Measurements from ENCODE around the gene GRHL3. TPM values are rescaled to one million over a fixed set of nuclear protein-coding genes. Genes with fewer than 3 reads are reported as not detected.

Gene GRHL3
- total and polyA plus RNA-seq, 12 donors, result 0.03 TPM; not detected in 11

DNA sequence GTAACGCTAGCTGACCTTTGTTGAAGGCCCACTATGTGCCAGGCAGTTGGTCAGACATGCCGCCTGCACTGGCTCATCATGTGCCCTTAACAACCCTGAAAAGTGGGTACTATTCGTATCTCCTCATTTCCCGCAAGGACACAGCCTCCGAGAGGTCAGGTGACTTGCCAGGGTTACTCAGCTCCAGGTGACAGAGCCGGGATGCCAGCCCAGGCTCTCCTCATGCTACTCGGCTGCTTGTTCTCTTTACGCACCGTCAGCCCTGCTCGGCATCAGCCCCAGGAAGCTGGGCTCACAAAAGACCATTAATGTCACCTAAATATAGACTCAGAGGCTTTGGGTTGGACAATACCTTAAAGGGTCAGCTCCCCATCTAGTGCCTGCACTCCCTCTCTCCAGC is 29.0 kb downstream of the GRHL3 start:
- Histone ChIP-seq H3K4me3 (no peak overlapping the region), H3K27me3 (peaks cover 0 to 3% (median 0%) of the 10 kb centered on the region in 7 donors), H3K4me1 (no peaks in the 10 kb centered on the region), H3K36me3 (no peaks in the 10 kb centered on the region), H3K27ac (no peak overlapping the region), H3K9me3 (no peaks in the 10 kb centered on the region)
- ATAC-seq, result peak in 1 of 8 donors; percentile 60
- 84 to 91% methylated on average over 10 of the region's 10 CpGs for WGBS, 2 donors
- DNase-seq, result no peak
- intact Hi-C loops (cut with DNase I), result no loop called here
- no peak for TF ChIP-seq CTCF (IDR thresholded peaks at IDR 0.05)

DNA sequence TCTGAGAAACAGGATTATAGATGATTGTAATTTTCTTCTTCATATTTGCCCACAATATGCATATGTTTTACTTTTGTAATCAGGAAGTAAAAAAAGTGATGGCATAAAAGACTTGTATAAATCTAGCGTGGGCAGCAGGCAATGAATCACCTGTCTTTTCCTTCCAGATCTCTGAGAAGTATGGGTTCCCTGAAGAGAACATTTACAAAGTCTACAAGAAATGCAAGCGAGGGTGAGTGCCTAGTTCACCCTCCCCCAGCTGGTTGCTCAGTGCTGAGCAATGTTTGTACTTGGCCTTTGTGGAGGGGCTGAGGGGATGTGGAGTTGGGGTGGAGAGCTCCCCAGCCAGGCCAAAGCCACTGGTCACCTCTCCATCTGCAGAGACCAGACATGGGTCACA is 30.7 kb downstream of the GRHL3 start:
- intact Hi-C loops (cut with DNase I), result no loop called here
- Histone ChIP-seq H3K36me3 (no peaks in the 10 kb centered on the region), H3K9me3 (no peaks in the 10 kb centered on the region), H3K4me1 (no peaks in the 10 kb centered on the region), H3K27ac (no peak overlapping the region), H3K27me3 (no peaks in the 10 kb centered on the region), H3K4me3 (no peak overlapping the region)
- DNase-seq (no peak), ATAC-seq (no peak)
- no peak for TF ChIP-seq CTCF (IDR thresholded peaks at IDR 0.05)
- 94 to 95% methylated on average over 2 of the region's 2 CpGs for WGBS, 2 donors

DNA sequence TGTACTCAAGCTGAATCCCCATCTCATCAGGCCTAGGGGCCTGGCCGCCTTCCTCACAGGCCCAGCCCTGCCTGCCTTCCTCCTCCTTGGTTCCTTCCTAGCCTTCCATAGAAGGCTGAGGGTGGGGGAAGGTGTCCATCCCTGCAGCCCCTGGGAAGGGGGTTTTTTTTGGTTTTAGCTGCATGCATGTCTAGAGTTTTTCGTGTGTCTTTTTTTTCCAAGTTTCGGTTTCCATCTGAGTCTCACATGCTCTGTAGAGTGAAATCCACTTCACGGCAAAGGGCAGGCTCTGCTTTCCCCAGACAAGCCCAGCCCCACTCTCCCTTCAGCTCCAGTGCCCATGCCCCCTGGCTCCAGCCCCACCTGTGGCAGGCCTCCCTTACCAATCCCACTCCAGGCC is 32.1 kb downstream of the GRHL3 start:
- no peak for ATAC-seq
- Histone ChIP-seq H3K9me3 (no peaks in the 10 kb centered on the region), H3K27me3 (no peaks in the 10 kb centered on the region), H3K4me1 (no peaks in the 10 kb centered on the region), H3K4me3 (no peak overlapping the region), H3K27ac (no peak overlapping the region), H3K36me3 (no peaks in the 10 kb centered on the region)
- WGBS, 2 donors, result 92 to 94% methylated on average over 4 of the region's 4 CpGs
- no peak for TF ChIP-seq CTCF (IDR thresholded peaks at IDR 0.05)
- no peak for DNase-seq
- intact Hi-C loops (cut with DNase I), result no loop called here

DNA sequence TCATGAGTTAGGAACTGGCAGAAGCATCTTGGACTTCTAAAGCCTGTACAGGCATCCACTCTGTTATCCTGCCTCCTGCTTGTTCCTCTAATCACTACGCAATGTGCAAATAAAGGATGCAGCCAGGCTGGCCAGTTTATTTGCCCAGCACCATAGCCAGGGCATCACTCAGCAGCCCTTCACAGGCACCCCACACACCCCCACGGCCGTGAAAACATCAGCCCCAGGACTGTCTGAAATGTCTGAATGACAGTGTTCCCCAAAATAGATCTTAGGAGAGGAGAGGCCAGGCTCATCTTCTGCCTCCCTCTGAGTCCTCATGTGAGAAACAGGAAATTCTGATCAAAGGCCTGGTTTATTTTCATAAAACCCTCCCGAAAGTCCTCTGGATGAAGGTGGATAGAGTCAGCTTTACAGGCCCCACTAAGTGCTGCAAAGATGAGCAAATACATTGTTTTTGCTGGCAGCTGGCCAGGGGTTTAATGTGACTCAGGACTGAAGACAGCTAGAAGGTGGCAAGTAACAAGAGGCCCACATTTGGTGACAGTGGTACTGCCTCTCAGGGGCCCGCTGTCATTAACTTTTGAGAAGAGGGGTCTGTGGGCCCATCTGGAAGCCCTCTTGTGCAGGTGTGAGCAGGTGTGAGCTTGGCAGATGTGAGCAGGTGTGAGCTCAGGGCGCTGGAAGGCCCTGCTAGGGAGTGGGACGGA is 32.9 kb downstream of the GRHL3 start:
- Histone ChIP-seq H3K4me1 (no peaks in the 10 kb centered on the region), H3K36me3 (no peaks in the 10 kb centered on the region), H3K27me3 (no peaks in the 10 kb centered on the region), H3K27ac (no peak overlapping the region), H3K4me3 (no peak overlapping the region), H3K9me3 (no peaks in the 10 kb centered on the region)
- DNase-seq, result no peak
- no peak for TF ChIP-seq CTCF (IDR thresholded peaks at IDR 0.05)
- intact Hi-C loops (cut with DNase I), result no loop called here
- WGBS, 2 donors, result 60 to 72% methylated on average over 7 of the region's 7 CpGs
- ATAC-seq, result no peak

Data from heart right ventricle (tissue), 16 donors.